Activated CD8-positive, alpha-beta memory T cell treated with anti-CD3 and anti-CD28 coated beads, Interleukin-2, amount 50 U/mL, for 1 hour (primary cell): ENCODE data around the gene ANP32E.
"Not testable (repeated sequence)": the region's sequence is repeated elsewhere in the genome, so short reads cannot be mapped to it uniquely, and the experiment has no call there.

Source experiments
- DNase-seq: peaks from one replicate; pipeline ENCODE4 v3.0.0-alpha.2; 2020; ENCODE audit errors: extremely low read depth

ANP32E gene

DNA sequence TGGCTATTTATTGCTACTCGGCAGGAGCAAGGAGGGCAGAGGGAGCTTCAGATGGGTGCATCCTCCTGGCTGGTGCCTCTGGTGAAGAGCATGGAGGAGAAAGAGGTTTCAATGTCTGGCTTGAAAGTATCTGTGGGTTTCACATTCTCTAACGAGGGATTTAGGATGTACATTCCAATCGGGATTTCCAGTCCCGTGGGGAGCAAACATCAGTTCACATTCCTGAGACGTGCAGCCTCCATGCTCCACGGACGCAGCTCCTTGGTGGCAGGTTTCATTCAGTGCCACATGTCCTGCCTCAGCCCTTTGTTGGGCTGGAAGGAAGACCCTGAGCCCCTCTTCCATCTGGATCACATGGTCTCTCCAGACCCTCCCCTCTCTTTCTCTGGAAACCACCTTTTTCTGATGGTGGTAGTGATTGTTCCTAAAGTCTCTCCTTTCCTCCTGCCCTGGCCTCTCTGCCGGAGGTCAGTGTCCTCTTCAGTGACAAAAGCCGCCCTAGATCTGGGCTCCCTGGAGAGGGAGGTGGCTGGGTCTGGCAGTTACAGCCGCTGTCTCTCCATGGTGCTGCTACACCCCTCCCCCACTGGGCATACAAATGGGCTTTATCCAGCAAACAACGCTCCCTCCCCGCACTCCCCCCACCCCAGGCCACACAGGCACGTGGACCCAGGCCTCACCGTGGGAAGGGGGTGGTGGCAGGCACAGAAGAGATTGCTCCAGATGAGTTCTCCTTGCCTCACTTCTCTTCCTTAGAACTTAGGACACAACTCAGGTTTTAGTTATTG, 20.8 kb upstream of the ANP32E start:
- DNase-seq = no peak

DNA sequence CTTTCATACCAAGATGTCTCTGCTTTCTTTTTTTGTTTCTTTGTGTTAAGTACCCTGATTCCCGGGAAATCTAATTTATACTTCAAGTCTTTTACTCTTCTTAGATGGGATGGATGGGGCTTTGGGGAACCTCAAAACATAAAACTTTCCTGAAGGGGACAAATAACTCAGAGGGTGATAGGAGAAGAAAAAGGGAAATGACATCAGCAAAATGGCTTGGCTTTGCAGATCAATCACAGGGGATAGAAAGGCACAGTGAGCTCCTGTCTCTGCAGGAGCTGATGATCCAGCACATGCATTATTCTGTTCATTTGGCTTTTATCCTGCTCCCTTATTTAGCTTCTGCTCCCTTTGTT, 20.3 kb upstream of the ANP32E start:
- no peak for DNase-seq

GRCh38 chr1:150249936-150250335, 14.0 kb upstream of the ANP32E start:
- no peak for DNase-seq

DNA sequence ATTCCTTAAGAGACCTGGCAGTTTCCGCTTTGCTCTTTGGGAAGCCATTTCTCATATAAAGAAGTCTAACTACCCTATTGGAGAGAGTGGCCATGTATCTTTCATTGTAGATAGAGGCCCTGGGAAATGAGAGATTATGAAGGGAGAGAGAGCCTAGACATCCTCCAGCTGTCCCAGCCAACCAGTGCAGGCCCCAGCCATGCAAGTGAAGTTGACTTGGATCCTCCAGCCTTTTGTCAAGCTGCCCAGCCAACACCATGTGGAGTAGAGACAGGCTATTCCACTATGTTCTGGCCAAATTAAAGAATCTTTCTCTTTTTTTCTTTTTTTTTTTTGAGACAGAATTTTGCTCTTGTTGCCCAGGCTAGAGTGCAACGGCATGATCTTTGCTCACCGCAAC, 7.1 kb upstream of the ANP32E start:
- DNase-seq = no peak

- no peak for DNase-seq
These were observed 1.8 kb upstream of the ANP32E start for GRCh38 chr1:150237746-150238145.

DNA sequence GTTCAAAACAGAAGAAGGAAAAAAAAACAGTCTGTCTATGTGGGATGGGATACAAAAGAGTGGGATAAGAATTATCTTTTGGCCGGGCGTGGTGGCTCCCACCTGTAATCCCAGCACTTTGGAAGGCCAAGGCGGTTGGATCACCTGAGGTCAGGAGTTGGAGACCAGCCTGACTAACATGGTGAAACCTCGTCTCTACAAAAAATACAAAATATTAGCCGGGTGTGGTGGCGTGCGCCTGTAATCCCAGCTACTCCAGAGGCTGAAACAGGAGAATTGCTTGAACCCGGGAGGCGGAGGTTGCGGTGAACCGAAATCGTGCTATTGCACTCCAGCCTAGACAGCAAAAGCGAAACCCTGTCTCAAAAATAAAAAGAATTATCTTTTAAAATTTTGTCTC, 1.3 kb upstream of the ANP32E start:
- DNase-seq = not testable (repeated sequence)

DNA sequence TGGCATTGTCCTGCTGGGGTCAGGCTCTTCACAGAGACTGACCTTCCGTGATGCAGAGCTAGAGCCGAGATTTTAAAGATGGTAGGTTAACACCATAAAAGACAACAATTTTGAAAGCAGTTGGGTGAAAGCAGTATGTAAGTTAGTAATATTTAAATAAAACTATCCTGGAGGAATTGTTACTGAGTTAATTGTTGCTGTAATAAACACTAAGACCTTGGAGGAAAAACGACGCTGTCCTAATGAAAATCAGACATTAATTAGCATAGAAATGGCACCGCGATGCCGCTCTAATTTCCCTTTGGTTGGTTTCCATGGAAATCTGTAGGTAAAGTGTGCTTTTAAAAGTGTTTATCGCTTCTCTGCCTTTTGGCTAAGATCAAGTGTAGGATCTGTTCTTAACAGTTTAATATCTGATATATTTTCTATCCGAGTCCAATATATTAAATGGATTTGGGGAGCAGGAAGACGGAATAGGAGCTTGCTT, 745 bp upstream of the ANP32E start:
- no peak for DNase-seq

GRCh38 chr1:150235294-150235851, 539 bp downstream of the ANP32E start:
- no peak for DNase-seq

- DNase-seq = peak; percentile 71
These were observed 1.2 kb downstream of the ANP32E start for GRCh38 chr1:150234566-150235293.

DNA sequence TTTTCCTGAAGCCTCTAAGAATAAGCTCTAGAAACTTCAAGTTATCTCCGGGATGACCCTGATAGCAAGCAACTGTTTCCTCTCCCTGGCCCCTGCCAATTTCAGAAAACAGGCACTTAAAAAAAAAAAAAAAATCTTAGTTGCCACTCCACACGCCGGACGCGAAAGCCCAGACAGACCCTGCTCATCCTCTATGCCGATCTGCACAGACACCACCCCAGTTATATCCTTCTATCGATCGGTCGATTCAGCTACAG, 1.7 kb downstream of the ANP32E start:
- no peak for DNase-seq

DNA sequence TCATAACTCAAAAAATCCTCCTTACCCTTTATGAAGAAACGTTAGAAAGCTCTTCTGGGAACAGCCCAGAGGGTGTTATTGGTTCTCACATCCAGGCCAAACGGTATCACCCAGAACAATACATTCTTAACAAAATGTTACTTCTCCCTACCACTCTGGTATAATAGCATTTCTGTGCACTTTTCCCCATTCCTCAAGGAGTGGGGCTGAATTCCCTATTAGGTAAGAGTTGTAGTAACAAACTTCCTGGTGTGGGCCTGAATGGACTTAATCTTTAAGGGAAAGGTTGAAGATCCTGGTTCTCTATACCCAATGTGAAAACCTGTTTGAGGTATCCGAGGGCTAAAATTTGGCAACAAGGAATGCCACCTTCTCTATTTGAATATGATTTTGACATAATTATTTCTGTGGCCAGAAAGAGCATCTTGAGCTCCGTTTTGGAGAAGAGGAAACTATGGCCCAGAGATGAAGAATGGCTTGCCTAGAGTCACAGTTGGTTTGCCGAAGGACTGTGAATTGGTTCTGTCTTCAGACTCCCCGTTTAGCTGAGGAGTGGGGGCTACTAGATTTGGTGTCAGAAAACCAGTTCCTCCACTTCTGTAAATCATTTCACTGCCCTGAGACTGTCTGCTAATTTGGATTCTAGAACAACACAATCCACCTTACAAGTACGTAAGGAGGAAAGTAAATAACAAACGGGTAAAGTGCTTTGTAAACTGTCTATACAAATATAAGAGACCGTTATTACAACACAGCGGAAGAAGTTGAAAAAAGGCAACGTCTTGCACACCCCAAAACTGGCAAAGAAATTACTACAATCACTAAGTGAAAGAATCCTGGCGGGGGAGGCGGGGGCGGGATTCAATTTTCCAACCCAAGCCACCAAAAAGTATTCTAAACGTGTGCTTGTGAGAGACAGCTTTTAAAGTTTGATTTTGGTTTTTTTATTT, 2.3 kb downstream of the ANP32E start:
- DNase-seq = no peak

GRCh38 chr1:150232921-150233320, 3.0 kb downstream of the ANP32E start:
- DNase-seq = not testable (repeated sequence)

DNA sequence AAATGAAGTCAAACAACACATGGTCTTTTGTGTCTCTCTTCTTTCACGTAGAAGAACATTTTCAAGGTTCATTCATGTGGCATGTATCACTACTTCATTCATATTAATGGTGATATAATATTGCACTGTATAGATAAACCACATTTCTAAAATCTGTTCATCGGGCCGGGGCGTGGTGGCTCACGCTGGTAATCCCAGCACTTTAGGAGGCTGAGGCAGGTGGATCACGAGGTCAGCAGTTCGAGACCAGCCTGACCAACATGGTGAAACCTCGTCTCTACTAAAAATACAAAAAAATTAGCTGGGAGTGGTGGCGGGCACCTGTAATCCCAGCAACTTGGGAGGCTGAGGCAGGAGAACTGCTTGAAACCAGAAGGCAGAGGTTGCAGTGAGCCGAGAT, 7.7 kb downstream of the ANP32E start:
- DNase-seq = not testable (repeated sequence)

- DNase-seq = no peak
These were observed 8.7 kb downstream of the ANP32E start for GRCh38 chr1:150227228-150227627.

DNA sequence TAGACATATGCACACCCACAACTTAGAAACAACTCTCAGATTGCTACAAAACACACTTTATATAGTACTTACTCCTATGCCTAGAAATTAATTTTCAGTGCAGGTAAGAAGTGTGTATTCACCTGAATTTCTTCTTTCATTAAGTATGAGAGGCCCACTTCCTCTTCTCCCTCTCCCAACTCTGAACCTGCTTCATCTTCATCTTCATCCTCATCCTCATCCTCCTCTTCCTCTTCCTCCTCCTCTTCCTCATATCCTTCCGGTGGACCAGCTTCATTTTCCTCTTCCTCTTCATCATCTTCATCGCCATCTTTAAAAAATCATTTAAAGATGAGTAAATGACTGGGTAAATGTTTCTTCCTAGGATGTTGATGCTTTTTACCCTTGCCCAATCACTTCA, 9.4 kb downstream of the ANP32E start:
- no peak for DNase-seq

DNA sequence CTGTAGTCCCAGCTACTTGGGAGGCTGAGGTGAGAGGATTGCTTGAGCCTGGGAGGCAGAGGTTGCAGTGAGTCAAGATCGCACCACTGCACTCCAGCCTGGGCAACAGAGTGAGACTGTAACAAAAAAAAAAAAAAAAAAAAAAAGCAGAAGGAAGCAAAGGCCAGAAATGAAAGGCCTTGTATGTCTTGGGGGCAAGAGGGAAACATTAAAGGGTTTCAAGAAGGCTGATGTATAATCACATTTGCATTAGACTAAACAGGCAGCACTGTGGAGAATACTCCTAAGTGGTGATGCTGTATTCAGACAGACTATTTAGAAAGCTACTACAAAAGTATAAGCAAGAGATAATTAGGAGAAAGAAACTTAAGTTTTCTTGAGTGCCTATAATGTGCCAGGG, 10.4 kb downstream of the ANP32E start:
- no peak for DNase-seq

- no peak for DNase-seq
These were observed 10.9 kb downstream of the ANP32E start for GRCh38 chr1:150224983-150225382.

GRCh38 chr1:150221552-150221951, 14.4 kb downstream of the ANP32E start:
- DNase-seq = no peak

- not testable (repeated sequence) for DNase-seq
These were observed 20.1 kb downstream of the ANP32E start for GRCh38 chr1:150215855-150216254.

GRCh38 chr1:150214099-150214756, 21.7 kb downstream of the ANP32E start:
- not testable (repeated sequence) for DNase-seq
